ENCODE measurements around the gene CAND2. TPM values are rescaled to one million over a fixed set of nuclear protein-coding genes. Genes with fewer than 3 reads are reported as not detected.

Gene CAND2
- total RNA-seq, 1 experiment from 2014 or later: not detected

DNA sequence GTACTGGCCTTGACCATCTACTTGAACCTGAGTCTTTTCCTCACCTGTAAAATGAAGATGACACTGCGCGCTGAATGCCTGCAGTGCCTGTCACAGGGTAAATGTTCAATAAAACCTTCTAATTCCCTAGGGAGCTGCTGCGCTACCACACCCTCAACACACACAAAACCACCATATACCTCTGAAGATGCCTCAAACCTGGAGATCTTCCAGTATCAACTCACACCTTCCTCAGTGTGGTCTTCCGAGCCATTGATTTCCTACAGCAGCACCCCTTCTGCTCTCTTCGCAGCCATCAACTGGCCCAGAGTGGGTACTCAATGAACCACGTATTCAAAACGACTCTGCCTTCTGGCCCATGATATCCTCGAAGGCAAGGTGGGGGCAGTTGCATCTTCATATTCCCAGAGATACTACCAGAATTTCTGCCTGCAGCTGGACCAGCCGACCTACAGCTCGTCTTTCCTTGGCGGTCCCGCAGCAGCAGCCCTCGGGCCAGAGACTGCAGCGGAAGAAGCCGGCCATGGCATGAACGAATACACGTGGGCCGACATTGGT lies 44.2 kb downstream of the CAND2 start:
- peaks cover 65% of the 10 kb centered on the region for H3K36me3 Mint-ChIP-seq (ENCODE audit: insufficient read depth, unreplicated experiment)
- TSS peak; percentile 69 for BruUV-seq (replicated peaks)
- H3K4me1 Mint-ChIP-seq (ENCODE audit: low read depth, unreplicated experiment): peaks cover 22% of the 10 kb centered on the region
- H3K27me3 Mint-ChIP-seq (ENCODE audit: unreplicated experiment): peaks cover 2% of the 10 kb centered on the region
- peak overlapping the region; percentile 90 for H3K4me3 Mint-ChIP-seq (ENCODE audit: low read depth, unreplicated experiment)
- intact Hi-C loops (cut with micrococcal nuclease; ENCODE audit: unreplicated experiment): no loop called here
- H3K9me3 Mint-ChIP-seq (ENCODE audit: low read depth, unreplicated experiment): no peaks in the 10 kb centered on the region
- CTCF ChIA-PET: interaction anchor here (0.7 to 1.1 kb wide), 3 partner anchors 13 to 27 kb away, joined by 3 to 6 read pairs (median 3); no protein-coding TSS in a partner anchor
- no peak for DNase-seq
- peak overlapping the region; percentile 99 for H3K27ac Mint-ChIP-seq (ENCODE audit: unreplicated experiment)
- TF ChIP-seq, protein P1, sequence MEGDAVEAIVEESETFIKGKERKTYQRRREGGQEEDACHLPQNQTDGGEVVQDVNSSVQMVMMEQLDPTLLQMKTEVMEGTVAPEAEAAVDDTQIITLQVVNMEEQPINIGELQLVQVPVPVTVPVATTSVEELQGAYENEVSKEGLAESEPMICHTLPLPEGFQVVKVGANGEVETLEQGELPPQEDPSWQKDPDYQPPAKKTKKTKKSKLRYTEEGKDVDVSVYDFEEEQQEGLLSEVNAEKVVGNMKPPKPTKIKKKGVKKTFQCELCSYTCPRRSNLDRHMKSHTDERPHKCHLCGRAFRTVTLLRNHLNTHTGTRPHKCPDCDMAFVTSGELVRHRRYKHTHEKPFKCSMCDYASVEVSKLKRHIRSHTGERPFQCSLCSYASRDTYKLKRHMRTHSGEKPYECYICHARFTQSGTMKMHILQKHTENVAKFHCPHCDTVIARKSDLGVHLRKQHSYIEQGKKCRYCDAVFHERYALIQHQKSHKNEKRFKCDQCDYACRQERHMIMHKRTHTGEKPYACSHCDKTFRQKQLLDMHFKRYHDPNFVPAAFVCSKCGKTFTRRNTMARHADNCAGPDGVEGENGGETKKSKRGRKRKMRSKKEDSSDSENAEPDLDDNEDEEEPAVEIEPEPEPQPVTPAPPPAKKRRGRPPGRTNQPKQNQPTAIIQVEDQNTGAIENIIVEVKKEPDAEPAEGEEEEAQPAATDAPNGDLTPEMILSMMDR (IDR thresholded peaks at IDR 0.05; ENCODE audit: unreplicated experiment): no peak

DNA sequence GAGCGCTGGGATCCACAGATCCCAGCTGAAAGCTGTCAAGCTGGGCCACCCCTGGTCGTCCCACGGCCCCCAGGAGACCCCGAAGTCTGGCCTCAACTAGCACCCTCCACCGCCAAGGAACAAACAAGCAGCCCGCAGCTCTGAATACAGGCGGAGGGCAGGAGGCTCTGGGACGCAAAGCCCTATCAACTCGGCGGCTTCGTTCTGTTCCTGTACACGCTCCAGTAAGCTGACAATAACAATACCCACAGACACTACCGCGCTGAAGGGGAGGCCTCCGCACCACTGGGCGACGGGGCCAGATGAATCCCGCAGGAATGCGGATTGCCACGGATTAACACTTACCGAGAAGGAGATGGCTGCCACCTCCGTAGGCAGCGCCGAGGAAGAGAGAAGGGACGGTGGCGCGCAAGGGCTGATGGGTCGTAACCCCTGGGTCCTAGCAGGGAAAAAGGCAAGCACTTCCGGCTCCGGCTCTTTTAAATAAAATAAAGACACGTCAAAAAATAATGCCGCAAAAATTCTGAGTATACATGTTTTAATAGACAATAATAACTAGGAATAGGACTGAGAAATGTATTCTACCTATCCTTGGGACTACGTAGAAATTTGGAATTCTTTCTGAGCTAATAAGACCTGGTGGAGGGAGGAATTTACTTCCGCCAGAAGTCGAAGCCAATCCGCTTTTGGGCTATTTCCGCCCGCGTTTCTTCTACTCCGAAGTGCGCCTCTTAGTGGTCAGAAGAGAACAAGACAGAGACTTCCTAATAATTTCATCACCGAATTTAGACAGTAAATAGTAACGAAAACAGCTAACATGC lies 44.9 kb downstream of the CAND2 start, which contains the start of gene RPL32:
Gene RPL32 (minus strand): TSS at position 417 of the 821 bp plus-strand sequence. CDS start 1,328 bp downstream, outside the sequence.
- DNase-seq: peak; percentile 81
- H3K36me3 Mint-ChIP-seq (ENCODE audit: insufficient read depth, unreplicated experiment): peaks cover 59% of the 10 kb centered on the region
- BruUV-seq (replicated peaks): no TSS peak
- H3K27ac Mint-ChIP-seq (ENCODE audit: unreplicated experiment): peak within 1 kb of the TSS; percentile 99
- H3K27me3 Mint-ChIP-seq (ENCODE audit: unreplicated experiment): peaks cover 7% of the 10 kb centered on the region
- TF ChIP-seq, protein P1 (IDR thresholded peaks at IDR 0.05; ENCODE audit: unreplicated experiment): no peak
- peak within 1 kb of the TSS; percentile 90 for H3K4me3 Mint-ChIP-seq (ENCODE audit: low read depth, unreplicated experiment)
- H3K9me3 Mint-ChIP-seq (ENCODE audit: low read depth, unreplicated experiment): no peaks in the 10 kb centered on the region
- intact Hi-C loops (cut with micrococcal nuclease; ENCODE audit: unreplicated experiment): no loop called here
- peaks cover 22% of the 10 kb centered on the region for H3K4me1 Mint-ChIP-seq (ENCODE audit: low read depth, unreplicated experiment)
- CTCF ChIA-PET: interaction anchor here (0.7 to 1.1 kb wide), 4 partner anchors 10 to 27 kb away, joined by 3 to 6 read pairs (median 4); no protein-coding TSS in a partner anchor

DNA sequence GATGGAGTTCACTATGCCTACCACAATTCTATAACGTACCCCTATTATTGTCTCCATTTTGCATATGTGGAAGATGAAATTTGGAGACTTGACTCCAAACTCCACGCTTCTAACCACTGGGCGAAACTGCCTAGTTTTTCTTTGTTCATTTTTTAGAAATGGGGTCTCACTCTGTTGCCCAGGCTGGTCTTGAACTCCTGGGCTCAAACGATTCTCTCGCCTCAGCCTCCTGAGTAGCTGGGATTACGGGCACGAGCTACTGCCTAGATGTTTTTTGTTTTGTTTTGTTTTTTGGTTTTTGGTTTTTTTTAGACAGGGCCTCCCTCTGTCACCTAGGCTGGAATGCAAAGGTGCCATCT lies 45.5 kb downstream of the CAND2 start:
- TF ChIP-seq, protein P1 (IDR thresholded peaks at IDR 0.05; ENCODE audit: unreplicated experiment): no peak
- H3K36me3 Mint-ChIP-seq (ENCODE audit: insufficient read depth, unreplicated experiment): peaks cover 53% of the 10 kb centered on the region
- peak overlapping the region; percentile 99 for H3K27ac Mint-ChIP-seq (ENCODE audit: unreplicated experiment)
- H3K4me1 Mint-ChIP-seq (ENCODE audit: low read depth, unreplicated experiment): peaks cover 22% of the 10 kb centered on the region
- CTCF ChIA-PET: interaction anchor here (0.9 to 1.1 kb wide), 2 partner anchors 9 to 18 kb away, joined by 3 to 4 read pairs; no protein-coding TSS in a partner anchor
- peaks cover 7% of the 10 kb centered on the region for H3K27me3 Mint-ChIP-seq (ENCODE audit: unreplicated experiment)
- intact Hi-C loops (cut with micrococcal nuclease; ENCODE audit: unreplicated experiment): no loop called here
- no peaks in the 10 kb centered on the region for H3K9me3 Mint-ChIP-seq (ENCODE audit: low read depth, unreplicated experiment)
- no TSS peak for BruUV-seq (replicated peaks)
- H3K4me3 Mint-ChIP-seq (ENCODE audit: low read depth, unreplicated experiment): peak overlapping the region; percentile 90
- DNase-seq: no peak

DNA sequence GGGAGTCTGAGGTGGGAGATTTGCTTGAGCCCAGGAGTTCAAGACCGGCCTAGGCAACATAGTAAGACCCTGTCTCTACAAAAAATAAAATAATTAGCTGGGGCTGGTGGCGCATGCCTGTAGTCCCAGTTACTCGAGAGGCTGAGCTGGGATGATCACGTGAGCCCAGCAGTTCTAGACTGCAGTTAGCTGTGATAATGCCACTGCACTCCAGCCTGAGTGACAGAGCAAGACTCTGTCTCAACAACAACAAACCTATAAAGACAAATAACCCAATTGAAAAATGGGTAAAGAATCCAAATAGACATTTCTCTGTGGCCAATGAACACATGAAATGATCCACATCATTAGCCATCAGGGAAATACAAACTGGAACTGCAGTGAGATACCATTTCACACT lies 46.0 kb downstream of the CAND2 start:
- TF ChIP-seq, protein P1 (IDR thresholded peaks at IDR 0.05; ENCODE audit: unreplicated experiment): no peak
- Mint-ChIP-seq H3K4me1 (ENCODE audit: low read depth, unreplicated experiment) (peaks cover 17% of the 10 kb centered on the region), H3K27ac (ENCODE audit: unreplicated experiment) (no peak overlapping the region), H3K36me3 (ENCODE audit: insufficient read depth, unreplicated experiment) (peaks cover 48% of the 10 kb centered on the region), H3K9me3 (ENCODE audit: low read depth, unreplicated experiment) (no peaks in the 10 kb centered on the region), H3K4me3 (ENCODE audit: low read depth, unreplicated experiment) (peak overlapping the region; percentile 90), H3K27me3 (ENCODE audit: unreplicated experiment) (peaks cover 7% of the 10 kb centered on the region)
- no peak for DNase-seq
- intact Hi-C loops (cut with micrococcal nuclease; ENCODE audit: unreplicated experiment): no loop called here
- CTCF ChIA-PET: no interaction called here
- BruUV-seq (replicated peaks): no TSS peak
